ENCODE results near the gene ARHGAP30.

Gene ARHGAP30

GRCh38 chr1:161048949-161049722 is 20.6 kb downstream of the ARHGAP30 start:
- in situ Hi-C loops (cut with MboI; ENCODE audit: low pct_unique_long_range_greater_than_20kb, low sequenced_read_pairs, unreplicated experiment), result no loop called here
- DNase-seq (ENCODE audit: low spot score), result no peak
- TF ChIP-seq CTCF (IDR thresholded peaks at IDR 0.05; ENCODE audit: extremely low read depth, insufficient read depth, missing control alignments), result no peak

GRCh38 chr1:161047436-161048420 is 22.0 kb downstream of the ARHGAP30 start:
- in situ Hi-C loops (cut with MboI; ENCODE audit: low pct_unique_long_range_greater_than_20kb, low sequenced_read_pairs, unreplicated experiment), result no loop called here
- TF ChIP-seq CTCF (IDR thresholded peaks at IDR 0.05; ENCODE audit: extremely low read depth, insufficient read depth, missing control alignments), result no peak
- DNase-seq (ENCODE audit: low spot score), result no peak

GRCh38 chr1:161046605-161047228 is 23.0 kb downstream of the ARHGAP30 start:
- no peak for TF ChIP-seq CTCF (IDR thresholded peaks at IDR 0.05; ENCODE audit: extremely low read depth, insufficient read depth, missing control alignments)
- peak; percentile 85 for DNase-seq (ENCODE audit: low spot score)
- in situ Hi-C loops (cut with MboI; ENCODE audit: low pct_unique_long_range_greater_than_20kb, low sequenced_read_pairs, unreplicated experiment), result no loop called here

GRCh38 chr1:161045736-161046604 is 23.7 kb downstream of the ARHGAP30 start, which contains the start of gene USF1:
TSS of gene USF1 (minus strand) at chr1:161045977. CDS start at chr1:161043275, 2,702 bp downstream.
- TF ChIP-seq CTCF (IDR thresholded peaks at IDR 0.05; ENCODE audit: extremely low read depth, insufficient read depth, missing control alignments), result no peak
- peak; percentile 93 for DNase-seq (ENCODE audit: low spot score)
- in situ Hi-C loops (cut with MboI; ENCODE audit: low pct_unique_long_range_greater_than_20kb, low sequenced_read_pairs, unreplicated experiment), result no loop called here

- TF ChIP-seq CTCF (IDR thresholded peaks at IDR 0.05; ENCODE audit: extremely low read depth, insufficient read depth, missing control alignments), result no peak
- DNase-seq (ENCODE audit: low spot score), result peak; percentile 84
Measured at GRCh38 chr1:161044908-161045735, 24.6 kb downstream of the ARHGAP30 start.

More at GRCh38 chr1:161044908-161045735, 24.6 kb downstream of the ARHGAP30 start:
- in situ Hi-C loops (cut with MboI; ENCODE audit: low pct_unique_long_range_greater_than_20kb, low sequenced_read_pairs, unreplicated experiment), result no loop called here

Data from GM13977 (cell line).